Glutamatergic neuron (in vitro differentiated cells): ENCODE measurements around the gene BANK1. TPM values are rescaled to one million over a fixed set of nuclear protein-coding genes. Genes with fewer than 3 reads are reported as not detected.

Source experiments
- DNase-seq: peaks from one replicate; pipeline ENCODE4 v3.0.0; 2022
- H3K27ac Mint-ChIP-seq: one replicate; pipeline ENCODE4 v1.8.0; 2020; ENCODE audit warnings: mild to moderate bottlenecking, mixed read lengths, inconsistent platforms; ENCODE audit not compliant: unreplicated experiment
- H3K27me3 Mint-ChIP-seq: one replicate; pipeline ENCODE4 v1.8.0; 2020; ENCODE audit warnings: mild to moderate bottlenecking, moderate library complexity, mixed read lengths, inconsistent platforms; ENCODE audit not compliant: unreplicated experiment
- H3K36me3 Mint-ChIP-seq: one replicate; pipeline ENCODE4 v1.8.0; 2020; ENCODE audit warnings: mild to moderate bottlenecking, mixed read lengths, inconsistent platforms; ENCODE audit not compliant: unreplicated experiment
- H3K4me1 Mint-ChIP-seq: one replicate; pipeline ENCODE4 v1.8.0; 2020; ENCODE audit warnings: mild to moderate bottlenecking, low read depth, mixed read lengths, inconsistent platforms; ENCODE audit not compliant: unreplicated experiment
- H3K4me3 Mint-ChIP-seq: one replicate; pipeline ENCODE4 v1.8.0; 2020; ENCODE audit warnings: mild to moderate bottlenecking, mixed read lengths, inconsistent platforms; ENCODE audit not compliant: unreplicated experiment
- H3K9me3 Mint-ChIP-seq: one replicate; pipeline ENCODE4 v1.8.0; 2020; ENCODE audit warnings: mild to moderate bottlenecking, moderate library complexity, mixed read lengths, inconsistent platforms; ENCODE audit not compliant: unreplicated experiment
- CTCF ChIP-seq: fragments of 200-600 bp; sonication (generic); IDR thresholded peaks from one replicate; pipeline ENCODE4 v1.5.0; 2021; ENCODE audit not compliant: partially characterized antibody, unreplicated experiment
- total RNA-seq: library from RNA; stranded (reverse); fragmentation: NEBNext Ultra II Directional; extraction: Animal tissue kit (Norgen Biotek cat#: 25700); gene quantifications from one replicate; pipeline ENCODE4 v1.2.1, GENCODE V29; 2021; ENCODE audit not compliant: unreplicated experiment

Gene BANK1
- total RNA-seq, 1 donor from 2014 or later = not detected

DNA sequence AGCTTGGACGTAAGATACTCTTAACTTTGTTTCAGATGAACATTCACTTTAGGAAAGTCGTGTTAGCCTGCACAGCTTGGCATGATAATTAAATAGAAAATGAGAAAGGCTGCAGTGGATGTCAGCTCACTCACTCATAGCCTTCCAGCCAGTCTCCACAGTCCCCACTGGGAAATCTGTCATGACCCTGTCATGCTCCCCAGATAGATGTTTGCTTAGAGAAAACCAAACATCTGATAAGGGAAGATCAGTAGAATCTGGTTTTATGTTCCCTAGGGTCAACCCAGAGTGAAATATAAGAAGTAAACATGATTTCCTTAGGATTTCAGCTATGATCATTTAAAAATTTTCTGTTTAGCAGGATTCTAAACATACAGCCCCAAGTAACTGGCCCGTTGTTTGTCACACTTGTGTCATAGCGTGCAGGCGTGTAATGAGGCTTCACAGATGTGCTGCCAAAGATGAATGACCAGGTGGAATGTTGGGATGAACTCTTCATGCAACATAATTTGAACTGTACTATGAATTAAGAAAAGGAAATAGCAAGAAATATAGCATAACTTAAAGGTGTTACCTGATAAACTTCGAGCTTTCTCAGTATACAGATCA, 180.1 kb downstream of the BANK1 start:
- Mint-ChIP-seq H3K4me3 (no peak overlapping the region), H3K36me3 (no peaks in the 10 kb centered on the region), H3K27me3 (no peaks in the 10 kb centered on the region), H3K9me3 (no peaks in the 10 kb centered on the region), H3K4me1 (no peaks in the 10 kb centered on the region), H3K27ac (no peak overlapping the region)
- TF ChIP-seq CTCF = no peak
- no peak for DNase-seq

DNA sequence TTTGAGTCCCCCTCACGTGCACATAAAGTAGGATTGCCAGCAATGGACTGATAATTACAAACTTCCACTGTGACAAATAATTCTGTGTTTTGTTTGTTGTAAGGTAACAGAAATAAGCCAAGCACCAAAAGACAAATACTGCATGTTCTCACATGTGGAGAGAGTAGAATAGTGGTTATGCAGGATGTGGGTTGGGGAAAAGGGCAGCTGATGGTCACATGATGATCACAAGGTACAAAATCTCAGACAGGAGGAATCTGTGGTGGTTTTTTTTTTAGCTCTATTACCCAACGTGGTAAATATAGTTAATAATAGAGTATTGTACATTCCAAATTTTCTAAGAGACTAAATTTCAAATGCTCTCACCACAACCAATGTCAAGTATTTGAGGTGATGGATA, 182.3 kb downstream of the BANK1 start:
- H3K27ac Mint-ChIP-seq = no peak overlapping the region
- TF ChIP-seq CTCF = no peak
- H3K36me3 Mint-ChIP-seq = no peaks in the 10 kb centered on the region
- no peaks in the 10 kb centered on the region for H3K4me1 Mint-ChIP-seq
- H3K4me3 Mint-ChIP-seq = no peak overlapping the region
- no peaks in the 10 kb centered on the region for H3K9me3 Mint-ChIP-seq
- DNase-seq = no peak
- no peaks in the 10 kb centered on the region for H3K27me3 Mint-ChIP-seq

DNA sequence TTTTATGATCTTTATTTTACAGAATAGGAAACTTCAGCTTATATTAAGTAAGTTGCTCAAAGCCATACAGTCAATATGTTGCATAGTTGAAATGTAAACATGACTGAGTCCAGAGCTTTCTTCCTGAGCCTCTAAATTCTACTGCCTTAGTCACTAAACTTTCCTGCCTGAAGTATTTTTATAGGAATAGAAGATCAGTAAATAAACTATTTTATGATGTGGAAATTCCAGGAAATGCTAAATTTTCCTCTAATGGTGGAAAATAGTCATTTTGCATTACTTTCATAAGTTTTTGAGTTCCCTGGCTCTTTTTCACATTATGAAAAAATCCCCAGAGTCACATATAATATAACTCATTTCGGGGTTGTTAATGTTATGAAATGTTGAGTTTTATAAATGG, 182.8 kb downstream of the BANK1 start:
- no peak for TF ChIP-seq CTCF
- Mint-ChIP-seq H3K9me3 (no peaks in the 10 kb centered on the region), H3K4me3 (no peak overlapping the region), H3K4me1 (no peaks in the 10 kb centered on the region), H3K36me3 (no peaks in the 10 kb centered on the region), H3K27ac (no peak overlapping the region), H3K27me3 (no peaks in the 10 kb centered on the region)
- DNase-seq = no peak

DNA sequence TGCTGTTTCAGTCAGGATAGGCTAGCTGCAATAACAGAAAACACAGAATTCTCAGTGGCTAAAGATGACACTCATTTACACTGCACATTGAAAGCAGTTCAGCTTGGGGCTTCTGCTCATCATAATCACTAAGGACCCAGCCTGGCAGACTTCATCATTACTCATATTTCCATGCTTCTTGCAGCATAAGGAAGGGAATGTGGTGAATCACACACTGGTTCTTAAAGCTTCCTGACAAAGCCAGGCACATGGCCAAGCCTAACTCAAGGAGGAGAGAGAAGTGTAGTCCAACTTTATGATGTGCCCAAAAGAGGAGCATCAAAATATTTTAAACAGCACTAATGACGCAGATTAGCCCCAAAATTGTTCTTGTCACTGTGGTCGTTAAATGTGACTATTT, 186.5 kb downstream of the BANK1 start:
- TF ChIP-seq CTCF = no peak
- no peak overlapping the region for H3K27ac Mint-ChIP-seq
- H3K9me3 Mint-ChIP-seq = no peaks in the 10 kb centered on the region
- H3K27me3 Mint-ChIP-seq = no peaks in the 10 kb centered on the region
- H3K36me3 Mint-ChIP-seq = no peaks in the 10 kb centered on the region
- no peaks in the 10 kb centered on the region for H3K4me1 Mint-ChIP-seq
- DNase-seq = no peak
- no peak overlapping the region for H3K4me3 Mint-ChIP-seq

GRCh38 chr4:101981756-101982155, 191.2 kb downstream of the BANK1 start:
- Mint-ChIP-seq H3K36me3 (no peaks in the 10 kb centered on the region), H3K27me3 (no peaks in the 10 kb centered on the region), H3K27ac (no peak overlapping the region), H3K4me1 (peaks cover 4% of the 10 kb centered on the region), H3K9me3 (no peaks in the 10 kb centered on the region), H3K4me3 (no peak overlapping the region)
- TF ChIP-seq CTCF = no peak
- no peak for DNase-seq
